OCI-LY3 (cell line): Measurements from ENCODE around the gene TRERF1.

Source experiments
- CTCF ChIP-seq: fragments of 200-600, 300-600 bp; sonication (generic); IDR thresholded peaks from 2 replicates; pipeline ENCODE4 v1.5.1; 2014; ENCODE audit warnings: antibody characterized with exemption, low read length, low read depth
- EZH2phosphoT487 ChIP-seq: fragments of 200-600 bp; shearing (Covaris generic); IDR thresholded peaks from 2 replicates; pipeline ENCODE4 v1.6.1; 2018; ENCODE audit warnings: antibody characterized with exemption, mixed run types, low read depth

- no peak for TF ChIP-seq CTCF
- no peak for TF ChIP-seq EZH2phosphoT487
Measured at GRCh38 chr6:42344756-42345155, 107.0 kb downstream of the TRERF1 start.
